HG03280 (cell line): ENCODE measurements around the gene TFIP11.

Source experiments
- ATAC-seq: cut with Tn5 transposase; IDR thresholded peaks from one replicate; pipeline ENCODE4 v1.9.1; 2021; ENCODE audit warnings: mild to moderate bottlenecking, moderate library complexity; ENCODE audit not compliant: unreplicated experiment

Gene TFIP11

DNA sequence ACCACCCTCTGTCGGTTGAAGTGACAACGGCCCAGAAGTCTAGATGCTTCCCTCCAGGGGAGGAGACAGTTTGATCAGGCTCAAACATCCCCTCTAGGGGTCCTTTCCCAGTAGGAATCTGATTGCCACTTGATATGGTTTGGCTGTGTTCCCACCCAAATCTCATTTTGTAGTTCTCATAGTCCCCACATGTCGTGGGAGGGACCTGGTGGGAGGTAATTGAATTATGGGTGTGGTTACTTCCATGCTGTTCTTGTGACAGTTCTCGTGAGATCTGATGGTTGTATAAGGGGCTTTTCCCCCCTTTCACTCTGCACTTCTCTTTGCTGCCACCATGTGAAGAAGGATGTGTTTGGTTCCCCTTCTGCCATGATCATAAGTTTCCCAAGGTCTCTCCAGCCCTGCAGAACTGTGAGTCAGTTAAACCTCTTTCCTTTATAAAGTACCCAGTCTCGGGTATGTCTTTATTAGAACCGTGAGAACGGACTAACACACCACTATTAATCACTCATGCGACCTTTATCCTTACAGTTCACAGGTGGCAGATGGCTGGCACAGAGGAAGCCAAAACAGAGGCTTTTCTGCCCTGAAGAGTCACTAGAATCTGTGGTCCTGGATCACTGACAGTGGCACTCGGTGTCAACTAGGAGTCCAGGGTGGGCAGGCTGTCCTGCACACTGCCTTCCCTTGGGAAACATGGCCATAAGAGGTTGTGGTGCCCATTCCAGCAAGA is 61.7 kb downstream of the TFIP11 start:
- no peak for ATAC-seq

- no peak for ATAC-seq
Observed at GRCh38 chr22:26448941-26449340, 63.3 kb downstream of the TFIP11 start.

GRCh38 chr22:26448334-26448733 is 63.9 kb downstream of the TFIP11 start:
- ATAC-seq, result no peak

- ATAC-seq, result no peak
Observed at GRCh38 chr22:26447584-26448329, 64.5 kb downstream of the TFIP11 start.

- ATAC-seq, result no peak
Observed at GRCh38 chr22:26446808-26447515, 65.3 kb downstream of the TFIP11 start.

DNA sequence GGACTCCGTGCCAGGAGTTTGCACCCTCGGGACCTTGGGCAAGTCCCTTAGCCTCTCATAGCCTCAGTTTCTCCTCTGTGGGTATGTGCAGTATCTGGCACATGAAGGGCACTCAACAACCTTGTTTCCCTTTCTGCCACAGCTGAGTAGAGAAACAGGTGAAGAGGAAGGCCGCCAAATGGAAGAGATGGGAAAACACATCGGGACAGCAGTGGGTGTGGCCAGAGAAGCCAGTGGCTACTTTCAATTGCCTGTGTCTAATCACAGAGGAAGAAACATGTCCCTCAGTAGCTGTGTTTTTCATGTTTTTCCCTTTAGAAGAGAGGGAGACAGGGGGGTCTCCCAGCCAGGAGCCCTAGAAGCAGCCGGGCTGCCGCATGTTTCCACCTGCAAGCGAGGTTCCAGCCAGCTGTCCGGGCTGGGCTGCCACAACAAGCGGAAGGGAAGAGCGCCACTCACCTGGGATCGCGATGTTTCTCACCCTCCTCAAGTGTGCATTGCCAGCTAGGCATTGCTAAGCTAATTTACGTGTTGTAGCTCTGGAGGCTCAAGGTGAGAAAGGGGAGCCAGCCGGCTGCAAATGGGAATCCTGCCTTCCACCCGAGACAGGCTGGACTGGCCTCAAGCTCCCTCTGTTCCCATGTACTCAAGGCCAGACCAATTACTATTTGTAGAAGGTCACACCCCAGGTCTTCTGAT is 66.5 kb downstream of the TFIP11 start:
- ATAC-seq, result no peak

DNA sequence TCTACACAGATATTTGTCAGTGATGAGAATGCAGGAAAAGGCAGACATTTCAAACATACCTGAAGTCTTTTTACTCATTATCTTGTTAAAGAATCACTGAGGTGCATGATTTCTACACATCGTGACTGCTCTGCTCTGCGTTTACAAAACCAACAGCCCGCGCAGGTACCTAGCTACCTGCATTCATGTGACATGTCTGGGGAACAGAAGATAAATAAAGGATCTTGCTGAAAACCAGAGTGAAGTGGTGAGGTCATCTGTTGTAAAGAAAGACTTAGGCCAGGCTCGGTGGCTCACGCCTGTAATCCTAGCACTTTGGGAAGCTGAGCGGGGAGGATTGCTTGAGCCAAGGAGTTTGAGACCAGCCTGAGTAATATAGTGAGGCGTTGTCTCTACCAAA is 67.5 kb downstream of the TFIP11 start:
- ATAC-seq, result no peak

DNA sequence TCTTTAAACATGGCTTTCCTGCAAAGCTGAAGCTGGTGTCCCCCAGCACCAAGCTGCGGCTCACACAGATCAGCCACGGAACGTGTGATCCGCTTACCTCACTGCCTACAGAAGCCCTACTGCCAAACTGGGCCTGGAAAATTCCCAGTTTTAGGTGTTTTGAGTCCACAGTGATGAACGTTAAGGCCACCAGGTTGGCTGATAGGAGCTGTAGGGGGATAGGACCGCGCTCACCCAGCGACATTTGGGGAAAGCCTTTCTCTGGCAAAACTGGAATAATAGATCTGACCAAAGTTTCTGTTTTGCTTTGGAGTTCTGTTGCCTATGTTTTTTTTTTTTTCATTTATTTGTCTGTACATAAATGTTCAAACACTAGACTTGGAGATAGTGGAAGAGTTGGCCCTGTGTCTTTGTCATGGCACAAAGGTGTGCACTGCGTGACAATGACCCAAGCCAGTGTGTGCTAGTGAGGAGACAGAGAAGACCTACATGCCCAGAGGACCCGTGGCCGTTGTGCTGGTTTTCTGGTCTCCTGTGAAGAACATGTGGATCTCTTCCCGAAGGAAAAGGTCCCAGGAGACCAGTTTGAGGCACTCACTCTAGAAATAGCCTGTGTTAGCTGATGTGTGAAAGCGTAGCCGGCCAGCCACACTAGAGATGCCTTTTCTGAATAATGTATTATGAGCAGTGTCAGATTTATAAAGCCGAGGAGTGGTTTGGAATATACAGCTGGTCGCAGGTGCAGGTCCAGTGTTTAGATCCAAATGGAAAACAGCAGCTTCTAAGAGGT is 68.2 kb downstream of the TFIP11 start:
- no peak for ATAC-seq

- no peak for ATAC-seq
Observed at GRCh38 chr22:26442086-26442756, 70.1 kb downstream of the TFIP11 start.
